Type B pancreatic cell (in vitro differentiated cells): ENCODE data around the gene GLYR1. TPM values are rescaled to one million over a fixed set of nuclear protein-coding genes. Genes with fewer than 3 reads are reported as not detected.

ENCODE experiments used
- DNase-seq: peaks from one replicate; pipeline ENCODE4 v3.0.0; 2021; ENCODE audit warnings: mixed read lengths; ENCODE audit not compliant: unreplicated experiment; ENCODE audit errors: extremely low spot score
- H3K27ac Mint-ChIP-seq: 2 replicates; pipeline ENCODE4 v1.8.0; 2021; ENCODE audit warnings: mild to moderate bottlenecking, mixed read lengths
- H3K27me3 Mint-ChIP-seq: 2 replicates; pipeline ENCODE4 v1.8.0; 2021; ENCODE audit warnings: mixed read lengths
- H3K36me3 Mint-ChIP-seq: 2 replicates; pipeline ENCODE4 v1.8.0; 2021; ENCODE audit warnings: mixed read lengths
- H3K4me1 Mint-ChIP-seq: one replicate; pipeline ENCODE4 v1.8.0; 2021; ENCODE audit warnings: mixed read lengths; ENCODE audit not compliant: unreplicated experiment
- H3K4me3 Mint-ChIP-seq: 2 replicates; pipeline ENCODE4 v1.8.0; 2021; ENCODE audit warnings: mild to moderate bottlenecking, mixed read lengths
- H3K9me3 Mint-ChIP-seq: 2 replicates; pipeline ENCODE4 v1.8.0; 2021; ENCODE audit warnings: mixed read lengths
- total RNA-seq: library from RNA; stranded (reverse); gene quantifications from 2 replicates; pipeline ENCODE4 v1.2.1, GENCODE V29; 2021; ENCODE audit warnings: low replicate concordance
- TF ChIP-seq, protein P1 (sequence below): fragments of 200-600 bp; sonication (generic); conservative IDR thresholded peaks from 2 replicates; pipeline ENCODE4 v1.5.0; 2021; ENCODE audit warnings: antibody characterized with exemption, mild to moderate bottlenecking

Gene GLYR1
- total RNA-seq, 1 donor from 2014 or later = 120 TPM

DNA sequence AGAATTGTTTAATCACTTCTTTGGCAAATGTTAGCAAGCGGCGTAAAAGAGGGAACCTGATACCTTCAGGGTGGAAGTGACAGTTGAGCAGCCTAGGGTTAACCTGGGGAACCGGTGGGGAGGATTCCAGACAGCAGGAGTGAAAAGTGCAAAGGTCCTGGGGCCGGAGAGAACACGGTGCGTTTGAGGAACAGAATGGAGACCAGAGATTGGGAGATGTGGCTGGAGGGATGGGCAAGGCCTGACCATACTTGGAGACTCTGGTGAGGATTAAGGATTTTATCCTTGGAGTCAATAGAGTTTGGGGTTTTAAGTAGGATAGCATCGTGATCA is 77.8 kb downstream of the GLYR1 start:
- DNase-seq = no peak
- Mint-ChIP-seq H3K36me3 (no peaks in the 10 kb centered on the region), H3K27ac (peak overlapping the region; percentile 59), H3K9me3 (no peaks in the 10 kb centered on the region), H3K27me3 (no peaks in the 10 kb centered on the region), H3K4me1 (peaks cover 22% of the 10 kb centered on the region), H3K4me3 (peak overlapping the region; percentile 91)
- TF ChIP-seq, protein P1, sequence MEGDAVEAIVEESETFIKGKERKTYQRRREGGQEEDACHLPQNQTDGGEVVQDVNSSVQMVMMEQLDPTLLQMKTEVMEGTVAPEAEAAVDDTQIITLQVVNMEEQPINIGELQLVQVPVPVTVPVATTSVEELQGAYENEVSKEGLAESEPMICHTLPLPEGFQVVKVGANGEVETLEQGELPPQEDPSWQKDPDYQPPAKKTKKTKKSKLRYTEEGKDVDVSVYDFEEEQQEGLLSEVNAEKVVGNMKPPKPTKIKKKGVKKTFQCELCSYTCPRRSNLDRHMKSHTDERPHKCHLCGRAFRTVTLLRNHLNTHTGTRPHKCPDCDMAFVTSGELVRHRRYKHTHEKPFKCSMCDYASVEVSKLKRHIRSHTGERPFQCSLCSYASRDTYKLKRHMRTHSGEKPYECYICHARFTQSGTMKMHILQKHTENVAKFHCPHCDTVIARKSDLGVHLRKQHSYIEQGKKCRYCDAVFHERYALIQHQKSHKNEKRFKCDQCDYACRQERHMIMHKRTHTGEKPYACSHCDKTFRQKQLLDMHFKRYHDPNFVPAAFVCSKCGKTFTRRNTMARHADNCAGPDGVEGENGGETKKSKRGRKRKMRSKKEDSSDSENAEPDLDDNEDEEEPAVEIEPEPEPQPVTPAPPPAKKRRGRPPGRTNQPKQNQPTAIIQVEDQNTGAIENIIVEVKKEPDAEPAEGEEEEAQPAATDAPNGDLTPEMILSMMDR = no peak

- H3K4me1 Mint-ChIP-seq = peaks cover 22% of the 10 kb centered on the region
- DNase-seq = peak; percentile 96
- TF ChIP-seq, protein P1 = no peak
- H3K9me3 Mint-ChIP-seq = no peaks in the 10 kb centered on the region
- peak overlapping the region; percentile 94 for H3K27ac Mint-ChIP-seq
- no peaks in the 10 kb centered on the region for H3K36me3 Mint-ChIP-seq
- H3K4me3 Mint-ChIP-seq = peak overlapping the region; percentile 91
- no peaks in the 10 kb centered on the region for H3K27me3 Mint-ChIP-seq
These were observed 78.4 kb downstream of the GLYR1 start for GRCh38 chr16:4768549-4769305.

DNA sequence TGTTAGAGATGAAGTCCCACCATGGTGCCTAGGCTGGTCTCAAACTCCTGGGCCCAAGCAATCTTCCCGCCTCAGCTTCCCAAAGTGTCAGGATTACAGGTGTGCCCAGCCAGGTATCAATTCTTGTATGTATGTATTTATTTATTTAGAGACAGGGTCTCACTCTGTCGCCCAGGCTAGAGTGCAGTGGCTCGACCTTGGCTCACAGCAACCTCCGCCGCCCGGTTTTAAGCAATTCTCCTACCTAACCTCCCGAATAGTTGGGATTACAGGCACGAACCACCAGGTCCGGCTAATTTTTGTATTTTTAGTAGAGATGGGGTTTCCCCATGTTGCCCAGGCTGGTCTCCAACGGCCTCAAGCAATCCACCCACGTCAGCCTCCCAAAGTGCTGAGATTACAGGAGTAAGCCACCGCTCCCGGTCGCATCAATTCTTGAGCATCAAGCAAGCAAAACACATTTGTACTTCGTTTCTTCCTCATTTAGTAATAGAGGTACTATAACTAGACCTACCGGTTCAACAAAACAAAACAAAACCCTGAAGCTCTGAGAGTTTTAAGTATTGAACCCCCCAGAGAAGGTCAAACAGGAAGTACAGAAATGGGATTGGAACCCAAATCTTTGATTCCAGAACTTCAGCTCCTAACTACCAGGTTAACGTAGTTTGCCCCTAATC is 79.1 kb downstream of the GLYR1 start:
- Mint-ChIP-seq H3K36me3 (no peaks in the 10 kb centered on the region), H3K4me1 (peaks cover 22% of the 10 kb centered on the region), H3K27me3 (no peaks in the 10 kb centered on the region), H3K27ac (peak overlapping the region; percentile 94), H3K4me3 (peak overlapping the region; percentile 91), H3K9me3 (no peaks in the 10 kb centered on the region)
- TF ChIP-seq, protein P1 = no peak
- DNase-seq = no peak

- TF ChIP-seq, protein P1 = no peak
- H3K36me3 Mint-ChIP-seq = no peaks in the 10 kb centered on the region
- peak within 1 kb of the TSS; percentile 91 for H3K4me3 Mint-ChIP-seq
- peak; percentile 98 for DNase-seq
- H3K27ac Mint-ChIP-seq = peak within 1 kb of the TSS; percentile 94
- H3K4me1 Mint-ChIP-seq = peaks cover 22% of the 10 kb centered on the region
- H3K9me3 Mint-ChIP-seq = no peaks in the 10 kb centered on the region
- H3K27me3 Mint-ChIP-seq = no peaks in the 10 kb centered on the region
These were observed 80.0 kb downstream of the GLYR1 start, which contains the start of gene ZNF500 for GRCh38 chr16:4766875-4767628. Gene ZNF500, minus strand, starts transcription at chr16:4767162. Its CDS starts 1,184 bp downstream, at chr16:4765978.

DNA sequence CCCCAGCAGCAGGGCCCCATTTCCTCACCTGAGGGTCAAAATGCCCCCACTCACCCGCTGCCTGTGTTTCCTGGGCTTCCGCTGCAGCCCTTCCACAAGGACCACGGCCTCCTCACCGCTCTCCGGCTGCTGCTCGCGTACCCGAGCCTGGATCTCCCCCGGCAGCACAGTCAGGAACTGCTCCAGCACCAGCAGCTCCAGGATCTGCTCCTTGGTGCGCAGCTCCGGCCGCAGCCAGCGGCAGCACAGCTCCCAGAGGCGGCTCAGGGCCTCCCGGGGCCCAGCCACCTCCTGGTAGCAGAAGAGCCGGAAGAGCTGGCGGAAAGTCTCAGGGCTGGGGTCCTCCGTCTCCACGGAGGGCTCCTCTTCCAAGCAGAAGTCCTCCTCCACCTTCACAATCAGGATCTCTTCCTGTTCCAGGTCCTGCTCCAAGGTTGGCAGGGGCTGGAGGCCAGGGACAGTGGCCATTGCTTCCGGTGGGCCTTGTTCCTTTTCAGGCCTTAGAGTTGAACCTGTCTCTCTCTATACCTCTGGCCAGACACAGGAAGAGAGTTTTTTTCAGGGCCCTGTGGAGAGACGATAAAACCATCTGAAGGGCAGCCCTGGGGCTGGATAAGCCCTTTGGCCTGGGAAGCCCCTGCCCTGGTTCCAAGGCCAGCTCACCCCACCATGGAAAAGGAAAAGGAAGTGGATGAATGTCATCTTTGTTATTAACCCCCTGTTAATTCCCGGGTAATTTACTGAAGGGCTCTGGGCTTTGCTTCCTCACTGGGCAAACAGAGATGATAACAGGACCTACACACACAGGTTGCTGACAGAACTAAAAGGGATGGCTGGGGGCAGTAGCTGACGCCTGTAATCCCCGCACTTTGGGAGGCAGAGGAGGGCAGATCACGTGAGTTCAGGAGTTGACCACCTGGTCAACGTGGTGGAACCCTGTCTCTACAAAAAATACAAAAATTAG is 81.3 kb downstream of the GLYR1 start:
- peak overlapping the region; percentile 88 for H3K4me3 Mint-ChIP-seq
- no peak for DNase-seq
- H3K27ac Mint-ChIP-seq = peak overlapping the region; percentile 79
- no peaks in the 10 kb centered on the region for H3K36me3 Mint-ChIP-seq
- H3K4me1 Mint-ChIP-seq = peaks cover 22% of the 10 kb centered on the region
- H3K9me3 Mint-ChIP-seq = no peaks in the 10 kb centered on the region
- no peaks in the 10 kb centered on the region for H3K27me3 Mint-ChIP-seq
- TF ChIP-seq, protein P1 = no peak
